Fibroblast of pulmonary artery (primary cell): ENCODE results near the gene AIFM1.
A peak's percentile ranks its signal among the peaks of the same experiment; 100 is the strongest.

Experiments
- DNase-seq: peaks from one replicate; pipeline ENCODE4 v3.0.0-alpha.2; 2010; ENCODE audit warnings: low read depth
- H3K4me3 ChIP-seq: replicated peaks from 2 replicates; pipeline ENCODE4 v1.5.1; 2011; ENCODE audit warnings: low read depth, mild to moderate bottlenecking, control low read depth, low read length, moderate library complexity
- TF ChIP-seq, protein P1 (sequence below): IDR thresholded peaks from 2 replicates; pipeline ENCODE4 v1.5.1; 2011; ENCODE audit warnings: mild to moderate bottlenecking, control low read depth, low read length, inconsistent platforms; ENCODE audit errors: missing control alignments

AIFM1 gene

DNA sequence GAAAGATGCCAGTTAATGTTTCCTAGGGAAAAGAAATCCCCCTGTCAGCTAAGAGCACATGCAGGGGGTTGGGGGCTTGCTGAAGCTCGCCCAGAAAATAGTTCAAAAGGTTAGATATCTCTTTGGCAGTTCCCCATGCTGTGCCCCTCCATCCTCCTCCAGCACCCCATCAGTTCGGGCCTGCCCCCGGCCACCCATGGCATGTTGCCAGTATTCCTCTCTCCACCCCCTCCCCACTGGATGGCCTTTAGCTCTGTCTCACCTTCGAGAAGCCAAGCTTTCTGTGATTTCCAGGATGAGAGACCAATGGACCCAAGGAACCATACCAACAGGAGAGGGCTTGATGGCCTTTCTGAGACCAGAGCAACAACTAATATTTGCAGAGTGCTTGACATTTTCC, 11.3 kb upstream of the AIFM1 start:
- DNase-seq: no peak
- TF ChIP-seq, protein P1, sequence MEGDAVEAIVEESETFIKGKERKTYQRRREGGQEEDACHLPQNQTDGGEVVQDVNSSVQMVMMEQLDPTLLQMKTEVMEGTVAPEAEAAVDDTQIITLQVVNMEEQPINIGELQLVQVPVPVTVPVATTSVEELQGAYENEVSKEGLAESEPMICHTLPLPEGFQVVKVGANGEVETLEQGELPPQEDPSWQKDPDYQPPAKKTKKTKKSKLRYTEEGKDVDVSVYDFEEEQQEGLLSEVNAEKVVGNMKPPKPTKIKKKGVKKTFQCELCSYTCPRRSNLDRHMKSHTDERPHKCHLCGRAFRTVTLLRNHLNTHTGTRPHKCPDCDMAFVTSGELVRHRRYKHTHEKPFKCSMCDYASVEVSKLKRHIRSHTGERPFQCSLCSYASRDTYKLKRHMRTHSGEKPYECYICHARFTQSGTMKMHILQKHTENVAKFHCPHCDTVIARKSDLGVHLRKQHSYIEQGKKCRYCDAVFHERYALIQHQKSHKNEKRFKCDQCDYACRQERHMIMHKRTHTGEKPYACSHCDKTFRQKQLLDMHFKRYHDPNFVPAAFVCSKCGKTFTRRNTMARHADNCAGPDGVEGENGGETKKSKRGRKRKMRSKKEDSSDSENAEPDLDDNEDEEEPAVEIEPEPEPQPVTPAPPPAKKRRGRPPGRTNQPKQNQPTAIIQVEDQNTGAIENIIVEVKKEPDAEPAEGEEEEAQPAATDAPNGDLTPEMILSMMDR: no peak
- H3K4me3 ChIP-seq: no peak overlapping the region

DNA sequence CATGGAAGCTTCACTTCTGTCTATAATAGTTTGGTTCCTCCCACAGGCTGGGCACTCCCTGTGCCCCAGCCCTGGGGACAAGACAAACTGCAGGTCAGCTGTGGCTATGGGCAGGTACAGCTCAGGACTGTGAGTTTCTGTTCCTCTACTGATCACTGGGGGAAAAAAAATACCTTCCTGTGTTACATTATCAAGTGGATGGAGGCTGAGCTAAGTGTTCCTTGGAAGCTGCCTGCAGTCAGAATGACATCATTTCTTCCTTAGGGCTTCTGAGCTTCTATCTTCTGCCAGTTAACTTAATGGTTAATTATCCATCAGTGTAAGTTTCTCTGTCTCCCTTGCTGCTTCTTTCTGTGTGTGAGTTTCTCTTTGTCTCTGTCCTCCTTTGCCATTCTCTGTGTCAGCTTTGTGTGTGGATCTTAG, 10.7 kb upstream of the AIFM1 start:
- DNase-seq: no peak
- H3K4me3 ChIP-seq: no peak overlapping the region

DNA sequence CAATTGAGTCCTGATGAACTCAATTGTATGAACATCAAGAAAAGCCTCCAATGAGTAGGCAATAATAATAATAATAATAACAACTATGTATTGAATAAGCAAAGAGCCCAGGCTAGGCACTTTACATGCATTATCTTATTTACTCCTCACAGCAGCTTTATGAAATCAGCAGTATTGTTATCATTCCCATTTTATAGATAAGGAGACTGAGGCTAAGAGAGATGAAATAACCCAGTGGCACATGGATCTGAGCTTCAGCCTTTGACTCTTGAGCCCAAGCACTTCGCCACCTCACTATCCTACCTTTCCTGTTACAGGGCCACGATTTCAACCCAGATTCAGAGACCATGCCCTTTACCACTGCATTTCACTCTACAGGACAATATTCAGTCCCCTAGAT, 9.3 kb upstream of the AIFM1 start:
- no peak overlapping the region for H3K4me3 ChIP-seq
- TF ChIP-seq, protein P1: no peak
- DNase-seq: no peak

More for the DNA sequence above, 10.7 kb upstream of the AIFM1 start:
- TF ChIP-seq, protein P1: no peak

DNA sequence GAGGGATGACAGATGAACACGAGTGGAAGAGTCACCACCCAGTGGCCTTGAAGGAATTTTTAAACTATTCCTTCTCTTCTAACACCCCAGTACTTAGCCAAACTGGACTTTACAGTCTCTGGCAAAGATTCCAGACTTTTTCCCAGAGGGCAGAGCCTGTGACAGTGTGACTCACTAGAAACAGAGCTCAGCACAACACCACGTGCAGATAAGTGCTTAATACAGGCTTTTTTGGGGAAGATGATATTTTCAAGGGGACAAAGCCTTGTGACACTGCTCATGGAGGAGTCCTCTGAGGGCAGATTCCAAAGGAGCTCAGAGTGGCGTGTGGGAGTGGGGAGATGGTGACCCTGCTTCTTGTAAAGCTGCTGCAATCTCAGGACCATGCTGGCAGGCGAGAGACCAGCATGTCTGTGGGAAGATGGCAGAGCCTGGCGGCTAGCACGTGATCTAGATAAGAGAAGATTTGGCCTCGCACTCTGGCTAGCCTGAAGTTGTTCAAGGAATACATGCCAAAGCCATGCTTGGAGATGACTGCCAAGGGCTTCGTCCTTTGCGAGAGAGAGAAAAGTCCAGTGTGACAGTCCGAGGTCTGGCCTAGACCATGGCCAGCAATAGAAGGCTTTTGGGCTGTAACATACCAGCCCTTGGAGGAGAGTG, 8.5 kb upstream of the AIFM1 start:
- H3K4me3 ChIP-seq: no peak overlapping the region
- TF ChIP-seq, protein P1: no peak
- peak; percentile 72 for DNase-seq

DNA sequence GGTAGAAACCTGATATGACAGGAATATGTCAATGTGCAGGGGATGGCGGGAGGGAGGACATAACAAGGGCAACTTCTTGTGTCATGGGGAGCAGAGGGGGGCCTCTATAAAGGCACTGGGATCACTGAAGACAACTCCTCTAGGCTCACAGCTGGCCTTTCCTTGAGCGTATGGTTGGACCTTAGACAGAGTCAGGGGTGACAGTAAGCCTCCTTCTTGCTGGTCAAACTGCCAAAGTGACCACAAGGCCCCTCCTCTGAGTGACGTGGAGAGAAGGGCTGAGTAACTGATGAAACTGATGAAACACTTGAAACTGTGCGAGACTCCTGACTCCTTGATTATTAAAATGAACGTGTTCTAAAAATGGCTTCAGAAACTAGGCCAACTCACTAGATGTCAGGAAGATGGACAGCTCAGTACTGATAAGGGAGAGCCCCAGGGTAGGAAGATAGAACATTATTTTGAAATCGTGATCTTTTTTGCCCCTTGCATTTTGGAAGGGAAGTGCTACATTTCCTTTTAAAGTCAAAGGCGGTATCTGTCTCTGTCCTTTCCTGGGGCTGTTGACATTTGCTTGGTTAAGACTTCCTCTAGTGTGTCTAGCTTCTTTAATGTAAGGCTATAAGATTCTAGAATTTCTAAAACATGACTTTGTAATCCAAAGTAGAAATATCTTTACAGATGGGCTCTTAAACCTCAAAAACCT, 7.7 kb upstream of the AIFM1 start:
- no peak overlapping the region for H3K4me3 ChIP-seq
- TF ChIP-seq, protein P1: no peak
- peak; percentile 80 for DNase-seq

DNA sequence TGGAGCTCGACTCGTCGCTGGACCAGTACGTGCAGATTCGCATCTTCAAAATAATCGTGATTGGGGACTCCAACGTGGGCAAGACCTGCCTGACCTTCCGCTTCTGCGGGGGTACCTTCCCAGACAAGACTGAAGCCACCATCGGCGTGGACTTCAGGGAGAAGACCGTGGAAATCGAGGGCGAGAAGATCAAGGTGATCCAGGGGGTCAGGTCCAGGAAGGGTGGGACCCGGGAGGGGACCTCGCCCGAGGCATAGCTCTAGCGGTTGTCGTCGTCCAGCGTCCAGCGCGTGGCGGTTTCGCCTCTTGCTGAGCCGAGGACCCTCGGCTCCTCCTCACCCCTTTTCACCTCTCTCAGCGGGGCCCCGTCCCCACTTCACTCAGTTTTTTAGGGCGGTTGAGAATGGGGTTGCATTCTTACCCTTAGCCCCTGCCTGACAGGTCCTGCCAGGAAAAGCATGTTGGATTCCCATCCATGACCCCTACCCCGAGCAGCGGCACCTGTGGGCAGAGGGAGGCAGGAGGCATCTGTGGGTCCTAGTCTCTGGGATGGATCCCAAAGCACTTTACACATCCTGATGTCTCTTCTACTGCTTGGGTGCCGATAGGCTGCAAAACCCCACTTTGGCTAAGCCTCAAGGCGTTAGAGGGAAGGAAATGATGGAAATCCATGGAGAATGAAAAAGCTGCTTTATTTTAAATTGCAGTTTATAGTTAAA, 6.6 kb upstream of the AIFM1 start:
- peak overlapping the region; percentile 47 for H3K4me3 ChIP-seq
- no peak for DNase-seq
- TF ChIP-seq, protein P1: no peak
